ENCODE data around the gene MYO1A. TPM values are rescaled to one million over a fixed set of nuclear protein-coding genes. Genes with fewer than 3 reads are reported as not detected.
A peak's percentile ranks its signal among the peaks of the same experiment; 100 is the strongest.

The MYO1A gene
- total and polyA plus RNA-seq, 10 of the 15 experiments (the other 5 are each of a cell fraction or from before 2014, with no cell fraction given) = 0.01 to 0.34 (median 0.15) TPM; not detected in 2

GRCh38 chr12:57063991-57064685 is 14.2 kb upstream of the MYO1A start:
- Histone ChIP-seq H3K27ac (ENCODE audit: control insufficient read depth, insufficient read depth) (peak overlapping the region; percentile 59), H3K79me2 (ENCODE audit: control insufficient read depth, insufficient read depth, low read length) (peaks cover 3% of the 10 kb centered on the region; the same call in 1 of the 2 replicates), H2AFZ (ENCODE audit: control insufficient read depth, low read depth, low read length) (peak overlapping the region; percentile 13; the same call in 1 of the 2 replicates), H3K4me3 (peak overlapping the region; percentile 48; the same call in 1 of the 2 replicates), H3K4me1 (ENCODE audit: control insufficient read depth, insufficient read depth, low read length) (peaks cover 10% of the 10 kb centered on the region), H3K9me3 (replicated peaks; ENCODE audit: control insufficient read depth, insufficient read depth, low read length) (no peaks in the 10 kb centered on the region; the same call in 2 of the 3 replicates), H4K20me1 (ENCODE audit: control insufficient read depth, insufficient read depth) (no peaks in the 10 kb centered on the region), H3K27me3 (replicated peaks in 1 of 2; ENCODE audit: control insufficient read depth in 2 of 2, insufficient read depth in 2 of 2, low read length in 1 of 2) (no peaks in the 10 kb centered on the region), H3K4me2 (ENCODE audit: control insufficient read depth, insufficient read depth) (peak overlapping the region; percentile 28), H3K9ac (ENCODE audit: control insufficient read depth, insufficient read depth, low read length) (peak overlapping the region; percentile 5), H3K36me3 (ENCODE audit: control insufficient read depth in 2 of 2, insufficient read depth in 2 of 2, low read length in 1 of 2) (peaks cover 0 to 26% of the 10 kb centered on the region in 2 experiments; a peak in 2 of 4 replicates)
- ChIA-PET RAD21 (ENCODE audit: unreplicated experiment) (interaction anchor here (0.6 to 5.2 kb wide), 6 partner anchors 13 to 118 kb away, joined by 3 to 77 read pairs (median 8); partner anchors contain the start of genes NEMP1 and STAT6), SMC1A (ENCODE audit: uncharacterized antibody, unreplicated experiment) (interaction anchor here (1.0 to 6.1 kb wide), 7 partner anchors 9 to 119 kb away, joined by 3 to 68 read pairs (median 11); partner anchors contain the start of genes NEMP1 and STAT6), CTCF (interaction anchor here (0.7 to 17.6 kb wide), 13 partner anchors 9 to 165 kb away, joined by 3 to 458 read pairs (median 4); partner anchors contain the start of genes SHMT2, STAT6 and ZBTB39), POLR2A (interaction anchor here (2.5 to 3.7 kb wide), 2 partner anchors 14 to 47 kb away, joined by 18 to 29 read pairs; partner anchors contain the start of genes NEMP1 and STAT6)
- intact Hi-C loops (cut with micrococcal nuclease; ENCODE audit: unreplicated experiment) (loop anchor here (5.0 kb wide), 2 partner anchors 312 to 377 kb away; partner anchors contain the start of genes PRIM1 and PTGES3), in situ Hi-C loops (cut with MboI) (no loop called here)
- DNase-seq (ENCODE audit: low read depth, low spot score) (peak; percentile 69), ATAC-seq (peak; percentile 96), FAIRE-seq (peak; percentile 47)
- BruUV-seq (replicated peaks) = no TSS peak
- WGBS (ENCODE audit: insufficient coverage, insufficient replicate concordance, low lambda C conversion rate, missing lambda C conversion rate) = 6% methylated on average over 5 of the region's 5 CpGs
- TF ChIP-seq ZNF384 (IDR thresholded peaks at IDR 0.05; ENCODE audit: borderline replicate concordance, low read depth, low read length) (peak; percentile 60), CREB1 (IDR thresholded peaks at IDR 0.05; ENCODE audit: low read depth) (peak; percentile 82), RELB (IDR thresholded peaks at IDR 0.05; ENCODE audit: low read depth) (peak; percentile 79), JUND (IDR thresholded peaks at IDR 0.05; ENCODE audit: low read depth, low read length) (no peak), RBBP5 (conservative IDR thresholded peaks at IDR 0.05) (no peak), JUNB (IDR thresholded peaks at IDR 0.05) (peak; percentile 29; the same call in 1 of the 2 replicates), MTA2 (IDR thresholded peaks at IDR 0.05; ENCODE audit: low read depth) (0 out of 2 replicates have a peak, but pooled peaks have one; percentile 14), IKZF2 (IDR thresholded peaks at IDR 0.05) (peak in 1 of 2 experiments; percentile 14; a peak in 1 of 4 replicates), NR2C1 (IDR thresholded peaks at IDR 0.05) (no peak), CREM (IDR thresholded peaks at IDR 0.05; ENCODE audit: low read depth) (peak; percentile 69), MLLT1 (IDR thresholded peaks at IDR 0.05) (peak; percentile 65; the same call in 1 of the 2 replicates), SIN3A (IDR thresholded peaks at IDR 0.05; ENCODE audit: low read depth, low read length) (no peak), NFIC (IDR thresholded peaks at IDR 0.05; ENCODE audit: low read depth, low read length) (peak; percentile 43; the same call in 1 of the 2 replicates), PKNOX1 (IDR thresholded peaks at IDR 0.05) (peak; percentile 23; the same call in 1 of the 2 replicates), NBN (IDR thresholded peaks at IDR 0.05) (peak; percentile 82)

All from GM12878 (cell line).